Upper lobe of right lung (tissue), 1 donor: ENCODE results near the gene TAS2R3. TPM values are rescaled to one million over a fixed set of nuclear protein-coding genes. Genes with fewer than 3 reads are reported as not detected.

Experiments
- ATAC-seq: fragments of 200-7000 bp; cut with Tn5 transposase; one replicate; pipeline ENCODE4 v1.9.1; 2020; ENCODE audit warnings: mild to moderate bottlenecking, moderate library complexity
- DNase-seq: peaks from one replicate; pipeline ENCODE4 v3.0.0-alpha.2; 2020
- H3K27ac ChIP-seq: fragments of 200-600 bp; one replicate; pipeline ENCODE4 v1.8.0; 2022
- H3K27me3 ChIP-seq: fragments of 200-600 bp; one replicate; pipeline ENCODE4 v1.8.0; 2022; ENCODE audit warnings: mild to moderate bottlenecking
- H3K36me3 ChIP-seq: fragments of 200-600 bp; one replicate; pipeline ENCODE4 v1.8.0; 2022
- H3K4me1 ChIP-seq: fragments of 200-600 bp; one replicate; pipeline ENCODE4 v1.8.0; 2022
- H3K4me3 ChIP-seq: fragments of 200-600 bp; one replicate; pipeline ENCODE4 v1.8.0; 2022; ENCODE audit warnings: mild to moderate bottlenecking
- H3K9me3 ChIP-seq: fragments of 200-600 bp; one replicate; pipeline ENCODE4 v1.8.0; 2022
- intact Hi-C: fragments of 100-400 bp; cut with DNase I; formaldehyde crosslinking; loops from one replicate; pipeline ENCODE4 v1.11.0; 2022
- long read RNA-seq: library from polyadenylated mRNA; unstranded; transcript quantifications from one replicate; pipeline ENCODE4 v2.0.0, GENCODE V29; 2021
- total RNA-seq: library from RNA; stranded (reverse); fragmentation: NEBNext Ultra II Directional; extraction: Animal tissue kit (Norgen Biotek cat#: 25700); gene quantifications from one replicate; pipeline ENCODE4 v1.2.1, GENCODE V29; 2021
- TF ChIP-seq, protein P1 (sequence below): fragments of 200-600 bp; IDR thresholded peaks from one replicate; pipeline ENCODE4 v1.8.0; 2022; ENCODE audit warnings: antibody characterized with exemption
- donor health status: DM: no; HTN: yes; CAD: no; lungs with severe emphysema.

TAS2R3 gene
- 1.6 TPM for total RNA-seq
- long read RNA-seq: 0 reads

DNA sequence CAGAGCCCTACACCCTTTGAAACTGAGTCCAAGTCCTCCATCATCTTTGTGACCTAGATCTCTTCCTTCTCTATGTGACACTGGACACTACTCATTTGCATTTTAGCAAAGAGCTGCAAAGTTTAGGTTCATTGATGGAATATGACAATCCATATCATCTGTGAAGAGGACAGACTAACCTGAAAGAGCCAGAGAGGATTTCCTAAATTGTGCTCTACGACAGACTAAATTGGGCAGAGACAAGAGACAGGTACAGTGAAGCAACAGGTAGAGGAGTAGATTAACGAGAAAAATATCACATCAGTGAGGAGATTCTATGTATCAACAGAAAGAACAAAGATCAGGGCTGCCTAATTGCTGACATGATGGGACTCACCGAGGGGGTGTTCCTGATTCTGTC, at the start of gene TAS2R3:
Gene TAS2R3 (plus strand): TSS at position 301 of the 400 bp plus-strand sequence. CDS start 62 bp downstream, at position 363.
- no peak for ATAC-seq
- DNase-seq: no peak
- intact Hi-C loops: no loop called here
- Histone ChIP-seq H3K27ac (no peak within 1 kb of the TSS), H3K4me3 (no peak within 1 kb of the TSS), H3K36me3 (peaks cover 40% of the 10 kb centered on the region), H3K27me3 (no peaks in the 10 kb centered on the region), H3K9me3 (no peaks in the 10 kb centered on the region), H3K4me1 (no peaks in the 10 kb centered on the region)
- TF ChIP-seq, protein P1, sequence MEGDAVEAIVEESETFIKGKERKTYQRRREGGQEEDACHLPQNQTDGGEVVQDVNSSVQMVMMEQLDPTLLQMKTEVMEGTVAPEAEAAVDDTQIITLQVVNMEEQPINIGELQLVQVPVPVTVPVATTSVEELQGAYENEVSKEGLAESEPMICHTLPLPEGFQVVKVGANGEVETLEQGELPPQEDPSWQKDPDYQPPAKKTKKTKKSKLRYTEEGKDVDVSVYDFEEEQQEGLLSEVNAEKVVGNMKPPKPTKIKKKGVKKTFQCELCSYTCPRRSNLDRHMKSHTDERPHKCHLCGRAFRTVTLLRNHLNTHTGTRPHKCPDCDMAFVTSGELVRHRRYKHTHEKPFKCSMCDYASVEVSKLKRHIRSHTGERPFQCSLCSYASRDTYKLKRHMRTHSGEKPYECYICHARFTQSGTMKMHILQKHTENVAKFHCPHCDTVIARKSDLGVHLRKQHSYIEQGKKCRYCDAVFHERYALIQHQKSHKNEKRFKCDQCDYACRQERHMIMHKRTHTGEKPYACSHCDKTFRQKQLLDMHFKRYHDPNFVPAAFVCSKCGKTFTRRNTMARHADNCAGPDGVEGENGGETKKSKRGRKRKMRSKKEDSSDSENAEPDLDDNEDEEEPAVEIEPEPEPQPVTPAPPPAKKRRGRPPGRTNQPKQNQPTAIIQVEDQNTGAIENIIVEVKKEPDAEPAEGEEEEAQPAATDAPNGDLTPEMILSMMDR: no peak

GRCh38 chr7:141714571-141714970, 49.3 kb upstream of the TAS2R3 start:
- Histone ChIP-seq H3K27me3 (no peaks in the 10 kb centered on the region), H3K4me3 (no peak overlapping the region), H3K9me3 (no peaks in the 10 kb centered on the region), H3K4me1 (no peaks in the 10 kb centered on the region), H3K36me3 (no peaks in the 10 kb centered on the region), H3K27ac (no peak overlapping the region)
- no peak for ATAC-seq
- intact Hi-C loops: no loop called here
- TF ChIP-seq, protein P1: no peak
- DNase-seq: no peak

GRCh38 chr7:141715018-141715417, 48.9 kb upstream of the TAS2R3 start:
- no peaks in the 10 kb centered on the region for H3K9me3 ChIP-seq
- H3K27me3 ChIP-seq: no peaks in the 10 kb centered on the region
- no peak overlapping the region for H3K27ac ChIP-seq
- DNase-seq: no peak
- intact Hi-C loops: no loop called here
- no peak overlapping the region for H3K4me3 ChIP-seq
- no peaks in the 10 kb centered on the region for H3K4me1 ChIP-seq
- no peak for ATAC-seq
- H3K36me3 ChIP-seq: no peaks in the 10 kb centered on the region
- TF ChIP-seq, protein P1: no peak

DNA sequence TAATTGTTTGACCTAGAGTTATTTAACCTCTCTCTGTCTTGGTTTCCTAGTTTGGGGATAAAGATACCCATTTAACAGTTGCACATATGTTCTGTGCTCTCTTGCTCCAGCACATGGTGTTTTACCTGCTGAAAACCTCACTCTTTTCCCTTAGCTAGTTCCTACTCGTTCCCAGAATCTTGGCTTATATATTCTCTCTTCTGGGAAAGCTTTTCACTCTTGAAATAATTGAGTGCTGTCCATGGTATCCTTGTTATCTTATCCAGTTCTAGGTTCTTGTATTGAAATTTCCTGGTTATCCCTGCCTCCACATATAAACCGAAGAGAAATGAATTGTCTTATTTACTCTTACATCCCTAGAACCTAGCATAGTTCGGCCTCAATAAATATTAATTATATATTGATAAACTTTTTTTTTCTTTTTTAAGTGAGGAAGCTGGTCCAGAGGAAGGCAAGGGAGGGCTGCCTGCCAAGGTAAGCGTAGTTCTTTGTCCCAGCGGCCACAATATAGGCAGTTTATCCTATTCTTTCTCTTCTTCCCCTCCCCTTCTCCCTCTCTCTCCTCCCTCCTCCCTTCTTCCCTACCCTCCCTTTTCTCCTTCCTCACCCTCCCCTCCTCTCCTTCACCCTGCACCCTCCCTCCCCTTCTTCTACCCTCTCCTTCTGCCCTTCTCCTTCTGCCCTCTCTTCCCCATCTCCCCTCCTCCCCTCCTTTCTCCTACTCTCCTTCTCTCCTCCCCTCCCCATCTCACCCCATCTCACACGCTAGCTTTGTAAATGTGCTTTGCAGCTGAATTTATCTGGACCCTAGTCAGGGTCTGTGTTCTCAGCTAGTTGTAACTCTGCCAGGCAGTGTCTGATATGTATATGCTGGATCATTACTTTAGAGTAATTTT, 47.9 kb upstream of the TAS2R3 start:
- intact Hi-C loops: no loop called here
- no peaks in the 10 kb centered on the region for H3K4me1 ChIP-seq
- H3K36me3 ChIP-seq: no peaks in the 10 kb centered on the region
- H3K27ac ChIP-seq: no peak overlapping the region
- no peak overlapping the region for H3K4me3 ChIP-seq
- TF ChIP-seq, protein P1: no peak
- DNase-seq: no peak
- no peaks in the 10 kb centered on the region for H3K9me3 ChIP-seq
- ATAC-seq: no peak
- no peaks in the 10 kb centered on the region for H3K27me3 ChIP-seq

GRCh38 chr7:141717450-141717849, 46.4 kb upstream of the TAS2R3 start:
- Histone ChIP-seq H3K4me1 (no peaks in the 10 kb centered on the region), H3K4me3 (no peak overlapping the region), H3K9me3 (no peaks in the 10 kb centered on the region), H3K36me3 (no peaks in the 10 kb centered on the region), H3K27me3 (no peaks in the 10 kb centered on the region), H3K27ac (no peak overlapping the region)
- intact Hi-C loops: no loop called here
- no peak for DNase-seq
- no peak for ATAC-seq
- TF ChIP-seq, protein P1: no peak
